PC-3 (cell line): ENCODE results near the gene SELENOK. TPM values are rescaled to one million over a fixed set of nuclear protein-coding genes. Genes with fewer than 3 reads are reported as not detected.

Experiments used
- ATAC-seq: fragments of 200-7000 bp; cut with Tn5 transposase; 2 replicates; pipeline ENCODE4 v1.9.1; 2020; ENCODE audit warnings: mild to moderate bottlenecking, moderate library complexity
- BruUV-seq: library from RNA; stranded (reverse); fragments of 400-500 nt; replicated peaks from 2 replicates; lab custom pipeline; 2021; lab: Mats Ljungman, UMichigan
- CTCF ChIA-PET: fragments of 300-600 bp; sonication (Branson Sonifier 250); formaldehyde crosslinking; loops from one replicate; lab custom pipeline; 2022; ENCODE audit warnings: antibody characterized with exemption; lab: Charles Lee
- POLR2A ChIA-PET: fragments of 300-600 bp; sonication (Branson Sonifier 250); formaldehyde crosslinking; loops from one replicate; lab custom pipeline; 2022; ENCODE audit warnings: antibody characterized with exemption; ENCODE audit not compliant: unreplicated experiment; lab: Charles Lee
- DNase-seq: peaks from one replicate; pipeline ENCODE4 v3.0.0-alpha.2; 2015
- H2AFZ ChIP-seq: fragments of 300-600 bp; sonication (generic); 2 replicates; pipeline ENCODE4 v1.6.0; 2016; ENCODE audit warnings: antibody characterized with exemption, low read length
- H3F3A ChIP-seq: fragments of 300-600 bp; sonication (generic); one replicate; pipeline ENCODE4 v1.6.0; 2017; ENCODE audit warnings: antibody characterized with exemption, low read length, control low read depth, mild to moderate bottlenecking; ENCODE audit not compliant: unreplicated experiment
- H3K27ac ChIP-seq: fragments of 300-600 bp; sonication (generic); 2 replicates; pipeline ENCODE4 v1.5.1; 2016; ENCODE audit warnings: mild to moderate bottlenecking, low read length
- H3K27me3 ChIP-seq: fragments of 300-600 bp; sonication (generic); 2 replicates; pipeline ENCODE4 v1.6.1; 2016; ENCODE audit warnings: low read length, mixed read lengths
- H3K36me3 ChIP-seq: fragments of 300-600 bp; sonication (generic); 2 replicates; pipeline ENCODE4 v1.6.1; 2016; ENCODE audit warnings: low read depth, mixed run types, low read length, mixed read lengths
- H3K4me1 ChIP-seq: fragments of 300-600 bp; sonication (generic); 2 replicates; pipeline ENCODE4 v1.5.1; 2016; ENCODE audit warnings: low read length; ENCODE audit not compliant: insufficient read depth
- H3K4me2 ChIP-seq: fragments of 300-600 bp; sonication (generic); 2 replicates; pipeline ENCODE4 v1.6.0; 2016; ENCODE audit warnings: low read length
- H3K4me3 ChIP-seq: fragments of 300-600 bp; sonication (generic); 2 replicates; pipeline ENCODE4 v1.5.1; 2016; ENCODE audit warnings: mild to moderate bottlenecking, low read length, mixed read lengths
- H3K79me2 ChIP-seq: fragments of 300-600 bp; sonication (generic); 2 replicates; pipeline ENCODE4 v1.6.1; 2017; ENCODE audit warnings: low read length, mixed read lengths
- H3K9ac ChIP-seq: fragments of 300-600 bp; sonication (generic); 2 replicates; pipeline ENCODE4 v1.6.0; 2016; ENCODE audit warnings: mild to moderate bottlenecking, low read length
- H3K9me2 ChIP-seq: fragments of 300-600 bp; sonication (generic); replicated peaks from 2 replicates; pipeline ENCODE4 v1.6.1; 2016; ENCODE audit warnings: mixed run types, low read length, mixed read lengths
- H3K9me3 ChIP-seq: fragments of 300-600 bp; sonication (generic); 2 replicates; pipeline ENCODE4 v1.6.1; 2016; ENCODE audit warnings: low read length, mixed read lengths
- H4K20me1 ChIP-seq: fragments of 300-600 bp; sonication (generic); 2 replicates; pipeline ENCODE4 v1.6.1; 2016; ENCODE audit warnings: low read length, mixed read lengths
- CTCF ChIP-seq: fragments of 300-600 bp; sonication (generic); conservative IDR thresholded peaks from 2 replicates; pipeline ENCODE4 v1.5.1; 2017; ENCODE audit warnings: antibody characterized with exemption, low read depth, mild to moderate bottlenecking, low read length
- EZH2 ChIP-seq: fragments of 300-600 bp; sonication (generic); IDR thresholded peaks from one replicate; pipeline ENCODE4 v1.6.1; 2017; ENCODE audit warnings: antibody characterized with exemption, mild to moderate bottlenecking, low read length; ENCODE audit not compliant: unreplicated experiment
- EZH2phosphoT487 ChIP-seq: fragments of 300-600 bp; sonication (generic); IDR thresholded peaks from 2 replicates; pipeline ENCODE4 v1.6.1; 2018; ENCODE audit warnings: mild to moderate bottlenecking, antibody characterized with exemption, low read length, borderline replicate concordance
- intact Hi-C: fragments of 100-400 bp; cut with micrococcal nuclease; formaldehyde crosslinking; loops from 2 replicates; pipeline ENCODE4 v1.9.0; 2023
- total RNA-seq: library from RNA; depleted of rRNA; stranded (reverse); fragments of >200 nt; gene quantifications from 2 replicates; pipeline ENCODE4 v1.2.3, GENCODE V29; 2014

SELENOK gene
- total RNA-seq, 1 experiment from 2014 or later, result 72.9 TPM

DNA sequence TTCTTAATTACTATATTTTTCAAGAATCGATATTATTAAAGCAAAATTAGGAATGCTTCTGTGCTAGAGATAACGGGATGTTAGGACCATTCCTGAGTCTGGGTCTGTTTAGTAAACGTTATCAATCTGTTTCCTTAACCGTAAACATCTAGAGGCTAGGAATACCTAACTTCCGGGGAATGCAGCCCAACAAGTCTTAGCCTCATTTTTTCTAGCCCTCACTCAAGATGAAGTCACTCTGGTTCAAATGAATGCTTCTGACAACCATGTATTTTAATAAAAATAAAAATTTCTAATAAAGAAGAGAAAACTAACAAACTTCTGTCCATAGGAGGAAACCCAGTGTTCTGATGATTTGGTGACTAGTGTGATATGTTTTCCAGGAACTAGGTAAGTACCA, 11.1 kb upstream of the SELENOK start:
- ChIA-PET CTCF (no interaction called here), POLR2A (no interaction called here)
- no peak overlapping the region for H3K27ac ChIP-seq
- H3K9ac ChIP-seq, result no peak overlapping the region
- H4K20me1 ChIP-seq, result no peaks in the 10 kb centered on the region
- TF ChIP-seq EZH2 (no peak), CTCF (no peak), EZH2phosphoT487 (no peak)
- peaks cover 41% of the 10 kb centered on the region for H3K27me3 ChIP-seq
- no peak overlapping the region for H2AFZ ChIP-seq
- no TSS peak for BruUV-seq
- no peak for DNase-seq
- no peak for ATAC-seq
- H3K36me3 ChIP-seq, result no peaks in the 10 kb centered on the region
- H3K4me2 ChIP-seq, result no peak overlapping the region
- intact Hi-C loops, result no loop called here
- H3K79me2 ChIP-seq, result no peaks in the 10 kb centered on the region
- no peaks in the 10 kb centered on the region for H3K9me2 ChIP-seq
- H3F3A ChIP-seq, result no peaks in the 10 kb centered on the region
- H3K9me3 ChIP-seq, result no peaks in the 10 kb centered on the region
- H3K4me3 ChIP-seq, result no peak overlapping the region
- H3K4me1 ChIP-seq, result no peaks in the 10 kb centered on the region

DNA sequence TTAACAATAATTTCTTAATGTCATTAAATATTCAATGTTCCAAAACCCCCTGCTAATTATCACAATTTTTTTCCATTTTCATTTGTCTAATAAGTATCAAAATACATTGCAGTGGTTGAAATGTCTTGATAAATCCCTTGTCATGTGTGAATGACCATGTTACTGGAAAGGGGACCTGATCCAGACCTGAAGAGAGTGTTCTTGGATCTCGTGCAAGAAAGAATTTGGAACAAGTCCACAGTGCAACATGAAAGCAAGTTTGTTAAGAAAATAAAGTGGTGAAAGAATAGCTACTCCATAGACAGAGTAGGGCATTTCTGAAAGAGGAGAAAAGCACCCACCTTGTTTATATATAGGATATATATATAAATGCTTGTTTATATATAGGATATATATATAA, 10.4 kb upstream of the SELENOK start:
- no TSS peak for BruUV-seq
- Histone ChIP-seq H2AFZ (no peak overlapping the region), H3K9me3 (no peaks in the 10 kb centered on the region), H3F3A (no peaks in the 10 kb centered on the region), H3K36me3 (no peaks in the 10 kb centered on the region), H3K4me2 (no peak overlapping the region), H4K20me1 (no peaks in the 10 kb centered on the region), H3K9ac (no peak overlapping the region), H3K9me2 (no peaks in the 10 kb centered on the region), H3K4me1 (no peaks in the 10 kb centered on the region), H3K79me2 (no peaks in the 10 kb centered on the region), H3K27me3 (peaks cover 42% of the 10 kb centered on the region), H3K27ac (no peak overlapping the region), H3K4me3 (no peak overlapping the region)
- DNase-seq (no peak), ATAC-seq (no peak)
- ChIA-PET POLR2A (no interaction called here), CTCF (no interaction called here)
- TF ChIP-seq CTCF (no peak), EZH2 (no peak), EZH2phosphoT487 (no peak)
- intact Hi-C loops, result no loop called here

DNA sequence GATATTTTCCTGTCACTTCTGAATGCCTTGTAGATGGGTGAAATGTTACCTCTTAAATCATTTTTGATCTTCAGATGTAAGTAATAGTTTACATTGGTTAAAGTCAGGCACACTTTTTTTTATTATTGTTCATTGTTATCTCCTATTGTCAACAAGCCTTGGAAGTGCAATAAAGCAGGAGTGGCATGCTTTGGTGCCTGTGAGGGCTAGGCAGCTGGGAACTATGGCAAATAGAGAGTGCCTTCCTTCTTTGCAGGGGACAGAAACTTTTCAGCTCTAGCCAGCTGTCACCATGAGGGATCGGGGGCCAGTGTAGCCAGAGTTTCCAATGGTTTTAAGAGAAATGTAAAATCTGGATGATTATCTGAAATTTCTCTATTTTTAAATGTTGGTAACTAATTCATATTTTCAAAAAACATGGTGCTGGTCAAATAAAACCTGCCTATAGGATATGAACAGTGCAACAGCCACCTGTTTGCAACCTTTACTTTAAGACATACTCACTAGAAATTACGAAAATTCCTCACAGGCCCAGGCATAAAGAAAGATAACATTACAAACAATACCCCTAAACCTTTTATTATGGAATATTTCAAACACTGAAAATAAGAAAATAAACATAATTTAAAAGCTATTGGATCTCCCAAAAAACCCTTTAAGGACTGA, 9.1 kb upstream of the SELENOK start:
- TF ChIP-seq CTCF, result no peak
- TF ChIP-seq EZH2, result no peak
- no peak for TF ChIP-seq EZH2phosphoT487
- DNase-seq (no peak), ATAC-seq (no peak)
- POLR2A ChIA-PET, result no interaction called here
- intact Hi-C loops, result no loop called here
- H3K27me3 ChIP-seq, result peaks cover 46% of the 10 kb centered on the region
- H3K27ac ChIP-seq, result no peak overlapping the region
- no peaks in the 10 kb centered on the region for H4K20me1 ChIP-seq
- no TSS peak for BruUV-seq
- H2AFZ ChIP-seq, result no peak overlapping the region
- CTCF ChIA-PET, result no interaction called here
- H3K4me1 ChIP-seq, result no peaks in the 10 kb centered on the region
- H3K36me3 ChIP-seq, result no peaks in the 10 kb centered on the region
- H3K4me2 ChIP-seq, result no peak overlapping the region
- no peak overlapping the region for H3K4me3 ChIP-seq
- no peak overlapping the region for H3K9ac ChIP-seq
- H3K79me2 ChIP-seq, result no peaks in the 10 kb centered on the region
- H3F3A ChIP-seq, result no peaks in the 10 kb centered on the region
- H3K9me2 ChIP-seq, result no peaks in the 10 kb centered on the region
- H3K9me3 ChIP-seq, result no peaks in the 10 kb centered on the region
